Uterus (tissue), 2 donors: ENCODE measurements around the gene CYB5B.

Source experiments
- CTCF ChIP-seq, 4 experiments: fragments of 200-600 bp in 2 of 4; fragments of 450-650 bp in 2 of 4; sonication (generic) in 2 of 4; IDR thresholded peaks; one replicate each; pipeline ENCODE4 v1.5.1; 2016 to 2019; ENCODE audit warnings: antibody characterized with exemption in 4 of 4, mild to moderate bottlenecking in 2 of 4, moderate library complexity in 1 of 4
- POLR2A ChIP-seq, 2 donors: fragments of 450-650 bp; IDR thresholded peaks; one replicate each; pipeline ENCODE4 v1.6.1; 2016; ENCODE audit warnings: antibody characterized with exemption in 2 of 2, mild to moderate bottlenecking in 1 of 2, moderate library complexity in 1 of 2

- no peak for TF ChIP-seq CTCF (IDR thresholded peaks at IDR 0.05)
- TF ChIP-seq POLR2A (IDR thresholded peaks at IDR 0.05), result no peak
Measured at GRCh38 chr16:69467531-69468204, 43.2 kb downstream of the CYB5B start.
